Lower lobe of right lung (tissue), 2 donors: ENCODE results near the gene HMGCR. TPM values are rescaled to one million over a fixed set of nuclear protein-coding genes. Genes with fewer than 3 reads are reported as not detected.
"Not testable (repeated sequence)": the region's sequence is repeated elsewhere in the genome, so short reads cannot be mapped to it uniquely, and the experiment has no call there.

Experiments
- ATAC-seq, 2 donors: fragments of 200-7000 bp; cut with Tn5 transposase; one replicate each; pipeline ENCODE4 v1.9.1; 2020 to 2022; ENCODE audit warnings: mild to moderate bottlenecking in 2 of 2, moderate library complexity in 2 of 2
- DNase-seq: peaks from one replicate; pipeline ENCODE4 v3.0.0-alpha.2; 2020
- H3K27ac ChIP-seq: fragments of 200-600 bp; one replicate; pipeline ENCODE4 v1.8.0; 2022
- H3K27me3 ChIP-seq: fragments of 200-600 bp; one replicate; pipeline ENCODE4 v1.8.0; 2022; ENCODE audit warnings: low read depth
- H3K36me3 ChIP-seq: fragments of 200-600 bp; one replicate; pipeline ENCODE4 v1.8.0; 2022; ENCODE audit warnings: mild to moderate bottlenecking
- H3K4me1 ChIP-seq: fragments of 200-600 bp; one replicate; pipeline ENCODE4 v1.8.0; 2022
- H3K4me3 ChIP-seq: fragments of 200-600 bp; one replicate; pipeline ENCODE4 v1.8.0; 2022; ENCODE audit warnings: mild to moderate bottlenecking
- H3K9me3 ChIP-seq: fragments of 200-600 bp; one replicate; pipeline ENCODE4 v1.8.0; 2022
- CTCF ChIP-seq: fragments of 200-600 bp; IDR thresholded peaks from one replicate; pipeline ENCODE4 v1.8.0; 2022; ENCODE audit warnings: antibody characterized with exemption, mild to moderate bottlenecking
- intact Hi-C: fragments of 100-400 bp; cut with DNase I; formaldehyde crosslinking; loops from one replicate; pipeline ENCODE4 v1.11.0; 2022
- total RNA-seq: library from RNA; stranded (reverse); fragmentation: NEBNext Ultra II Directional; extraction: Animal tissue kit (Norgen Biotek cat#: 25700); gene quantifications from one replicate; pipeline ENCODE4 v1.2.1, GENCODE V29; 2021
- donor health status: DM: no; HTN: yes; CAD: no; lungs with severe emphysema.

HMGCR gene
- total RNA-seq, 1 donor from 2014 or later, result 83.1 TPM

GRCh38 chr5:75310212-75310611 lies 26.8 kb upstream of the HMGCR start:
- no peak for DNase-seq
- H3K27me3 ChIP-seq, result no peaks in the 10 kb centered on the region
- H3K9me3 ChIP-seq, result no peaks in the 10 kb centered on the region
- H3K27ac ChIP-seq, result no peak overlapping the region
- no peaks in the 10 kb centered on the region for H3K4me1 ChIP-seq
- no peak for ATAC-seq
- H3K36me3 ChIP-seq, result no peaks in the 10 kb centered on the region
- no peak for TF ChIP-seq CTCF
- intact Hi-C loops, result no loop called here
- no peak overlapping the region for H3K4me3 ChIP-seq

GRCh38 chr5:75319148-75319547 lies 17.9 kb upstream of the HMGCR start:
- H3K27me3 ChIP-seq, H3K4me1 ChIP-seq, intact Hi-C loops, H3K9me3 ChIP-seq, H3K36me3 ChIP-seq, H3K4me3 ChIP-seq: not testable (repeated sequence)
- ATAC-seq (peak; percentile 61 to 66), DNase-seq (peak; percentile 51)
- H3K27ac ChIP-seq, result peak overlapping the region; percentile 70

- TF ChIP-seq CTCF, result no peak
- intact Hi-C loops, result no loop called here
- ATAC-seq (peak; percentile 63 to 73), DNase-seq (no peak)
- Histone ChIP-seq H3K9me3 (no peaks in the 10 kb centered on the region), H3K27ac (peak overlapping the region; percentile 70), H3K36me3 (no peaks in the 10 kb centered on the region), H3K27me3 (no peaks in the 10 kb centered on the region), H3K4me1 (no peaks in the 10 kb centered on the region), H3K4me3 (no peak overlapping the region)
These were observed 17.4 kb upstream of the HMGCR start for GRCh38 chr5:75319638-75320037.

GRCh38 chr5:75320371-75320770 lies 16.6 kb upstream of the HMGCR start:
- intact Hi-C loops, result no loop called here
- Histone ChIP-seq H3K27me3 (no peaks in the 10 kb centered on the region), H3K9me3 (no peaks in the 10 kb centered on the region), H3K27ac (peak overlapping the region; percentile 70), H3K4me3 (no peak overlapping the region), H3K4me1 (no peaks in the 10 kb centered on the region), H3K36me3 (no peaks in the 10 kb centered on the region)
- peak; percentile 72 to 77 for ATAC-seq
- DNase-seq, result no peak
- no peak for TF ChIP-seq CTCF

- H3K9me3 ChIP-seq, result no peaks in the 10 kb centered on the region
- no peaks in the 10 kb centered on the region for H3K27me3 ChIP-seq
- no peak for DNase-seq
- no peak overlapping the region for H3K27ac ChIP-seq
- no peak for TF ChIP-seq CTCF
- H3K4me3 ChIP-seq, result no peak overlapping the region
- no peaks in the 10 kb centered on the region for H3K4me1 ChIP-seq
- intact Hi-C loops, result no loop called here
- no peak for ATAC-seq
- no peaks in the 10 kb centered on the region for H3K36me3 ChIP-seq
These were observed 15.0 kb upstream of the HMGCR start for GRCh38 chr5:75322066-75322465.

- no peak overlapping the region for H3K27ac ChIP-seq
- H3K27me3 ChIP-seq, result no peaks in the 10 kb centered on the region
- intact Hi-C loops, result no loop called here
- H3K4me3 ChIP-seq, result no peak overlapping the region
- ATAC-seq (no peak), DNase-seq (no peak)
- no peak for TF ChIP-seq CTCF
- no peaks in the 10 kb centered on the region for H3K36me3 ChIP-seq
- H3K4me1 ChIP-seq, result no peaks in the 10 kb centered on the region
- no peaks in the 10 kb centered on the region for H3K9me3 ChIP-seq
These were observed 12.2 kb upstream of the HMGCR start for GRCh38 chr5:75324791-75325190.
